GM12892 (cell line): Measurements from ENCODE around the gene GMCL2.

ENCODE experiments used
- POLR2A ChIP-seq: IDR thresholded peaks from 2 replicates; pipeline ENCODE4 v1.6.1; 2011; ENCODE audit warnings: low read depth, low read length, control low read depth
- POLR2AphosphoS5 ChIP-seq: IDR thresholded peaks from 2 replicates; pipeline ENCODE4 v1.6.1; 2011; ENCODE audit warnings: low read depth, low read length, control low read depth
- TAF1 ChIP-seq: IDR thresholded peaks from 2 replicates; pipeline ENCODE4 v1.6.1; 2011; ENCODE audit warnings: low read depth, mild to moderate bottlenecking, control low read depth, low read length, borderline replicate concordance

- TF ChIP-seq POLR2A = no peak
- TF ChIP-seq POLR2AphosphoS5 = no peak
- no peak for TF ChIP-seq TAF1
These were observed 5.6 kb upstream of the GMCL2 start for GRCh38 chr5:178192787-178193186.
